CD4-positive, alpha-beta T cell (primary cell): Measurements from ENCODE around the gene BORCS5. TPM values are rescaled to one million over a fixed set of nuclear protein-coding genes. Genes with fewer than 3 reads are reported as not detected.
A peak's percentile ranks its signal among the peaks of the same experiment; 100 is the strongest.

Experiments
- ATAC-seq: fragments of 200-7000 bp; cut with Tn5 transposase; one replicate; pipeline ENCODE4 v1.10.0; 2022; ENCODE audit warnings: mild to moderate bottlenecking; ENCODE audit not compliant: poor library complexity
- CTCF ChIA-PET: fragments of 350-600 bp; sonication (Branson Sonifier 250); formaldehyde crosslinking; loops from one replicate; lab custom pipeline; 2021; ENCODE audit warnings: antibody characterized with exemption, inconsistent platforms; lab: Charles Lee
- POLR2A ChIA-PET: fragments of 350-600 bp; sonication (Branson Sonifier 250); formaldehyde crosslinking; loops from one replicate; lab custom pipeline; 2021; ENCODE audit warnings: antibody characterized with exemption, inconsistent platforms; lab: Charles Lee
- DNase-seq, 14 experiments: peaks; one replicate each; pipeline ENCODE4 v3.0.0-alpha.2; 2013 to 2020; ENCODE audit warnings: mixed read lengths in 2 of 14
- H3K27ac ChIP-seq, 2 donors: one replicate each; pipeline versions ENCODE4 v1.5.1 to v1.7.0; 2013; ENCODE audit warnings: low read length in 2 of 2, low read depth in 1 of 2, mild to moderate bottlenecking in 1 of 2
- H3K27me3 ChIP-seq, 2 experiments: 1 replicate in 1 of 2; 2 replicates in 1 of 2; pipeline versions ENCODE4 v1.6.1 to v1.7.0; 2013; ENCODE audit warnings: low read length in 2 of 2, control low read depth in 1 of 2, mild to moderate bottlenecking in 1 of 2, moderate library complexity in 1 of 2; ENCODE audit not compliant: insufficient read depth in 2 of 2, control insufficient read depth in 1 of 2
- H3K36me3 ChIP-seq: one replicate; pipeline ENCODE4 v1.6.1; 2013; ENCODE audit warnings: low read length, control low read depth; ENCODE audit not compliant: insufficient read depth
- H3K4me1 ChIP-seq: one replicate; pipeline ENCODE4 v1.6.1; 2013; ENCODE audit warnings: low read length, control low read depth; ENCODE audit not compliant: insufficient read depth
- H3K4me3 ChIP-seq: one replicate; pipeline ENCODE4 v1.5.1; 2013; ENCODE audit warnings: mild to moderate bottlenecking, low read length, moderate library complexity
- H3K9me3 ChIP-seq, 2 experiments: 1 replicate in 1 of 2; 2 replicates in 1 of 2; pipeline versions ENCODE4 v1.6.1 to v1.7.0; 2013; ENCODE audit warnings: low read length in 2 of 2, mild to moderate bottlenecking in 2 of 2, control low read depth in 1 of 2, moderate library complexity in 1 of 2; ENCODE audit not compliant: control insufficient read depth in 1 of 2, insufficient read depth in 1 of 2
- H3K27ac Mint-ChIP-seq: one replicate; pipeline ENCODE4 v1.8.0; 2020; ENCODE audit warnings: mixed read lengths
- H3K27me3 Mint-ChIP-seq: one replicate; pipeline ENCODE4 v1.8.0; 2021; ENCODE audit warnings: mixed read lengths
- H3K36me3 Mint-ChIP-seq: one replicate; pipeline ENCODE4 v1.8.0; 2021; ENCODE audit warnings: low read depth, mixed read lengths
- H3K4me1 Mint-ChIP-seq: one replicate; pipeline ENCODE4 v1.8.0; 2021; ENCODE audit warnings: low read depth, mixed read lengths
- H3K4me3 Mint-ChIP-seq: one replicate; pipeline ENCODE4 v1.8.0; 2020; ENCODE audit warnings: mild to moderate bottlenecking, mixed read lengths
- H3K9me3 Mint-ChIP-seq: one replicate; pipeline ENCODE4 v1.8.0; 2020; ENCODE audit warnings: mixed read lengths
- CTCF ChIP-seq: fragments of 200-600 bp; IDR thresholded peaks from one replicate; pipeline ENCODE4 v1.8.0; 2022; ENCODE audit warnings: antibody characterized with exemption, mild to moderate bottlenecking
- intact Hi-C, 2 experiments: fragments of 100-400 bp; cut with DNase I in 1 of 2; cut with micrococcal nuclease in 1 of 2; formaldehyde crosslinking; loops; one replicate each; pipeline versions ENCODE4 v1.15.1 to v1.9.0; 2023 to 2025; cut with DNase I, micrococcal nuclease
- total RNA-seq, 174 experiments: library from RNA in 2 of 174; stranded (reverse) in 2 of 174; gene quantifications; one replicate each; pipeline ENCODE4 v1.2.3 and lab custom pipeline; 2021 to 2026

The BORCS5 gene
- total RNA-seq, 2 experiments from 2014 or later: 36.4 to 39.3 TPM

GRCh38 chr12:12453635-12454034 lies 96.8 kb downstream of the BORCS5 start:
- ATAC-seq: no peak

GRCh38 chr12:12454315-12454714 lies 97.4 kb downstream of the BORCS5 start:
- no peak overlapping the region for H3K4me3 Mint-ChIP-seq
- H3K4me3 ChIP-seq: no peak overlapping the region
- H3K4me1 Mint-ChIP-seq: peaks cover 30% of the 10 kb centered on the region
- no peak overlapping the region for H3K27ac ChIP-seq
- H3K9me3 ChIP-seq: no peaks in the 10 kb centered on the region
- CTCF ChIA-PET: interaction anchor here (1.1 to 1.4 kb wide), 2 partner anchors 9 to 21 kb away, joined by 3 read pairs; no protein-coding TSS in a partner anchor
- peak overlapping the region; percentile 85 for H3K27ac Mint-ChIP-seq
- H3K36me3 ChIP-seq: no peaks in the 10 kb centered on the region
- no peaks in the 10 kb centered on the region for H3K27me3 ChIP-seq
- no peak for ATAC-seq
- intact Hi-C loops: no loop called here
- H3K36me3 Mint-ChIP-seq: peaks cover 15% of the 10 kb centered on the region
- peaks cover 8% of the 10 kb centered on the region for H3K4me1 ChIP-seq
- no peak for TF ChIP-seq CTCF
- no peak for DNase-seq
- POLR2A ChIA-PET: interaction anchor here (1.8 to 4.2 kb wide), 3 partner anchors 9 to 28 kb away, joined by 5 to 35 read pairs (median 26); no protein-coding TSS in a partner anchor
- H3K27me3 Mint-ChIP-seq: no peaks in the 10 kb centered on the region
- H3K9me3 Mint-ChIP-seq: no peaks in the 10 kb centered on the region

More at GRCh38 chr12:12453635-12454034, 96.8 kb downstream of the BORCS5 start:
- intact Hi-C loops: no loop called here
- Mint-ChIP-seq H3K9me3 (no peaks in the 10 kb centered on the region), H3K27ac (no peak overlapping the region), H3K4me1 (peaks cover 30% of the 10 kb centered on the region), H3K4me3 (no peak overlapping the region), H3K27me3 (no peaks in the 10 kb centered on the region), H3K36me3 (peaks cover 16% of the 10 kb centered on the region)
- no peak overlapping the region for H3K27ac ChIP-seq
- CTCF ChIA-PET: no interaction called here
- no peaks in the 10 kb centered on the region for H3K36me3 ChIP-seq
- no peak for DNase-seq
- TF ChIP-seq CTCF: no peak
- no peak overlapping the region for H3K4me3 ChIP-seq
- no peaks in the 10 kb centered on the region for H3K27me3 ChIP-seq
- H3K9me3 ChIP-seq: no peaks in the 10 kb centered on the region
- H3K4me1 ChIP-seq: peaks cover 8% of the 10 kb centered on the region
- POLR2A ChIA-PET: no interaction called here

GRCh38 chr12:12456637-12457036 lies 99.8 kb downstream of the BORCS5 start:
- TF ChIP-seq CTCF: no peak
- ATAC-seq: peak; percentile 74
- H3K36me3 ChIP-seq: no peaks in the 10 kb centered on the region
- H3K4me3 ChIP-seq: peak overlapping the region; percentile 29
- CTCF ChIA-PET: interaction anchor here (1.7 to 2.1 kb wide), 3 partner anchors 9 to 106 kb away, joined by 4 to 7 read pairs (median 4); partner anchors contain the start of gene DUSP16
- Mint-ChIP-seq H3K27ac (peak overlapping the region; percentile 85), H3K27me3 (no peaks in the 10 kb centered on the region), H3K4me3 (peak overlapping the region; percentile 68), H3K4me1 (peaks cover 42% of the 10 kb centered on the region), H3K36me3 (peaks cover 6% of the 10 kb centered on the region), H3K9me3 (no peaks in the 10 kb centered on the region)
- no peaks in the 10 kb centered on the region for H3K9me3 ChIP-seq
- intact Hi-C loops: loop anchor here in 1 of 2 experiments (1.0 to 2.0 kb wide), 2 partner anchors 14 to 76 kb away; no protein-coding TSS in a partner anchor
- H3K27me3 ChIP-seq: no peaks in the 10 kb centered on the region
- peak in 3 of 14 experiments; percentile 61 to 67 (median 63) for DNase-seq
- peak overlapping the region in 1 of 2 donors; percentile 68 for H3K27ac ChIP-seq
- POLR2A ChIA-PET: interaction anchor here (0.6 to 4.2 kb wide), 18 partner anchors 10 to 279 kb away, joined by 3 to 49 read pairs (median 4); partner anchors contain the start of genes BORCS5 and DUSP16
- peaks cover 18% of the 10 kb centered on the region for H3K4me1 ChIP-seq
